ENCODE results near the gene COX4I2. TPM values are rescaled to one million over a fixed set of nuclear protein-coding genes. Genes with fewer than 3 reads are reported as not detected.

Gene COX4I2
- total and polyA plus RNA-seq, 4 donors = 0.30 to 5.4 (median 0.62) TPM; not detected in 1

- WGBS (ENCODE audit: insufficient coverage) = 60% methylated on average over 1 of the region's 4 CpGs
- no peaks in the 10 kb centered on the region for H3K36me3 ChIP-seq (ENCODE audit: control insufficient read depth, insufficient read depth, low read length)
- peaks cover 19% of the 10 kb centered on the region for H3K4me1 ChIP-seq (ENCODE audit: control insufficient read depth, insufficient read depth, low read length)
- peak overlapping the region; percentile 84 for H3K27ac ChIP-seq (ENCODE audit: low read depth, low read length)
- H3K4me3 ChIP-seq (ENCODE audit: low read depth, low read length) = no peak overlapping the region
- no peaks in the 10 kb centered on the region for H3K27me3 ChIP-seq (ENCODE audit: control insufficient read depth, insufficient read depth, low read length)
- DNase-seq (ENCODE audit: low read depth in 4 of 6, low spot score in 6 of 6) = no peak
- H3K9me3 ChIP-seq (ENCODE audit: control insufficient read depth, insufficient read depth, low read length) = no peaks in the 10 kb centered on the region
These were observed 40.8 kb upstream of the COX4I2 start for GRCh38 chr20:31596831-31597480.

GRCh38 chr20:31597481-31597855 is 40.2 kb upstream of the COX4I2 start:
- Histone ChIP-seq H3K4me1 (ENCODE audit: control insufficient read depth, insufficient read depth, low read length) (peaks cover 19% of the 10 kb centered on the region), H3K36me3 (ENCODE audit: control insufficient read depth, insufficient read depth, low read length) (no peaks in the 10 kb centered on the region), H3K27me3 (ENCODE audit: control insufficient read depth, insufficient read depth, low read length) (no peaks in the 10 kb centered on the region), H3K27ac (ENCODE audit: low read depth, low read length) (no peak overlapping the region), H3K4me3 (ENCODE audit: low read depth, low read length) (no peak overlapping the region), H3K9me3 (ENCODE audit: control insufficient read depth, insufficient read depth, low read length) (no peaks in the 10 kb centered on the region)
- WGBS (ENCODE audit: insufficient coverage) = no CpG with 5 or more reads among the region's 2 CpGs
- DNase-seq (ENCODE audit: low read depth in 4 of 6, low spot score in 6 of 6) = no peak

GRCh38 chr20:31602431-31602778 is 35.3 kb upstream of the COX4I2 start:
- Histone ChIP-seq H3K4me3 (ENCODE audit: low read depth, low read length) (no peak overlapping the region), H3K9me3 (ENCODE audit: control insufficient read depth, insufficient read depth, low read length) (no peaks in the 10 kb centered on the region), H3K36me3 (ENCODE audit: control insufficient read depth, insufficient read depth, low read length) (no peaks in the 10 kb centered on the region), H3K27me3 (ENCODE audit: control insufficient read depth, insufficient read depth, low read length) (peaks cover 7% of the 10 kb centered on the region), H3K4me1 (ENCODE audit: control insufficient read depth, insufficient read depth, low read length) (peaks cover 34% of the 10 kb centered on the region), H3K27ac (ENCODE audit: low read depth, low read length) (no peak overlapping the region)
- no peak for DNase-seq (ENCODE audit: low read depth in 4 of 6, low spot score in 6 of 6)
- no CpG with 5 or more reads among the region's 4 CpGs for WGBS (ENCODE audit: insufficient coverage)

- Histone ChIP-seq H3K27ac (ENCODE audit: low read depth, low read length) (no peak overlapping the region), H3K9me3 (ENCODE audit: control insufficient read depth, insufficient read depth, low read length) (no peaks in the 10 kb centered on the region), H3K27me3 (ENCODE audit: control insufficient read depth, insufficient read depth, low read length) (peaks cover 7% of the 10 kb centered on the region), H3K4me1 (ENCODE audit: control insufficient read depth, insufficient read depth, low read length) (peaks cover 37% of the 10 kb centered on the region), H3K4me3 (ENCODE audit: low read depth, low read length) (no peak overlapping the region), H3K36me3 (ENCODE audit: control insufficient read depth, insufficient read depth, low read length) (no peaks in the 10 kb centered on the region)
- no peak for DNase-seq (ENCODE audit: low read depth in 4 of 6, low spot score in 6 of 6)
- WGBS (ENCODE audit: insufficient coverage) = 89% methylated on average over 8 of the region's 17 CpGs
These were observed 34.8 kb upstream of the COX4I2 start for GRCh38 chr20:31602779-31603441.

GRCh38 chr20:31603822-31604566 is 33.7 kb upstream of the COX4I2 start:
- Histone ChIP-seq H3K4me3 (ENCODE audit: low read depth, low read length) (peak overlapping the region; percentile 78), H3K27me3 (ENCODE audit: control insufficient read depth, insufficient read depth, low read length) (peaks cover 7% of the 10 kb centered on the region), H3K36me3 (ENCODE audit: control insufficient read depth, insufficient read depth, low read length) (no peaks in the 10 kb centered on the region), H3K27ac (ENCODE audit: low read depth, low read length) (peak overlapping the region; percentile 97), H3K4me1 (ENCODE audit: control insufficient read depth, insufficient read depth, low read length) (peaks cover 46% of the 10 kb centered on the region), H3K9me3 (ENCODE audit: control insufficient read depth, insufficient read depth, low read length) (no peaks in the 10 kb centered on the region)
- 1% methylated on average over 38 of the region's 43 CpGs for WGBS (ENCODE audit: insufficient coverage)
- peak in 5 of 6 donors; percentile 86 to 97 (median 93) for DNase-seq (ENCODE audit: low read depth in 4 of 6, low spot score in 6 of 6)

GRCh38 chr20:31604567-31605030 is 33.1 kb upstream of the COX4I2 start:
- Histone ChIP-seq H3K9me3 (ENCODE audit: control insufficient read depth, insufficient read depth, low read length) (no peaks in the 10 kb centered on the region), H3K4me1 (ENCODE audit: control insufficient read depth, insufficient read depth, low read length) (peaks cover 46% of the 10 kb centered on the region), H3K4me3 (ENCODE audit: low read depth, low read length) (peak overlapping the region; percentile 78), H3K27ac (ENCODE audit: low read depth, low read length) (peak overlapping the region; percentile 97), H3K27me3 (ENCODE audit: control insufficient read depth, insufficient read depth, low read length) (peaks cover 7% of the 10 kb centered on the region), H3K36me3 (ENCODE audit: control insufficient read depth, insufficient read depth, low read length) (no peaks in the 10 kb centered on the region)
- WGBS (ENCODE audit: insufficient coverage) = 0% methylated on average over 13 of the region's 14 CpGs
- no peak for DNase-seq (ENCODE audit: low read depth in 4 of 6, low spot score in 6 of 6)

GRCh38 chr20:31605031-31605901 is 32.4 kb upstream of the COX4I2 start, which contains the start of gene ID1:
Gene ID1 (plus strand): TSS chr20:31605289. CDS start chr20:31605388, 99 bp downstream.
- Histone ChIP-seq H3K4me3 (ENCODE audit: low read depth, low read length) (peak within 1 kb of the TSS; percentile 78), H3K4me1 (ENCODE audit: control insufficient read depth, insufficient read depth, low read length) (peaks cover 46% of the 10 kb centered on the region), H3K36me3 (ENCODE audit: control insufficient read depth, insufficient read depth, low read length) (no peaks in the 10 kb centered on the region), H3K27ac (ENCODE audit: low read depth, low read length) (peak within 1 kb of the TSS; percentile 97), H3K9me3 (ENCODE audit: control insufficient read depth, insufficient read depth, low read length) (no peaks in the 10 kb centered on the region), H3K27me3 (ENCODE audit: control insufficient read depth, insufficient read depth, low read length) (peaks cover 7% of the 10 kb centered on the region)
- under 1% methylated on average over 74 of the region's 74 CpGs for WGBS (ENCODE audit: insufficient coverage)
- DNase-seq (ENCODE audit: low read depth in 4 of 6, low spot score in 6 of 6) = peak in 5 of 6 donors; percentile 89 to 98 (median 91)

- under 1% methylated on average over 29 of the region's 39 CpGs for WGBS (ENCODE audit: insufficient coverage)
- Histone ChIP-seq H3K27me3 (ENCODE audit: control insufficient read depth, insufficient read depth, low read length) (peaks cover 7% of the 10 kb centered on the region), H3K36me3 (ENCODE audit: control insufficient read depth, insufficient read depth, low read length) (no peaks in the 10 kb centered on the region), H3K4me3 (ENCODE audit: low read depth, low read length) (peak overlapping the region; percentile 78), H3K9me3 (ENCODE audit: control insufficient read depth, insufficient read depth, low read length) (no peaks in the 10 kb centered on the region), H3K4me1 (ENCODE audit: control insufficient read depth, insufficient read depth, low read length) (peaks cover 46% of the 10 kb centered on the region), H3K27ac (ENCODE audit: low read depth, low read length) (peak overlapping the region; percentile 87)
- DNase-seq (ENCODE audit: low read depth in 4 of 6, low spot score in 6 of 6) = peak in 2 of 6 donors; percentile 48 to 50
These were observed 31.6 kb upstream of the COX4I2 start for GRCh38 chr20:31605902-31606803.

All from spinal cord (tissue), 10 donors.